ENCODE data around the gene NUMB. TPM values are rescaled to one million over a fixed set of nuclear protein-coding genes. Genes with fewer than 3 reads are reported as not detected.

NUMB gene
- total RNA-seq, 2 experiments from 2014 or later = 18.6 to 87.8 TPM

- Histone ChIP-seq H4K20me1 (ENCODE audit: insufficient read depth, low read length) (no peaks in the 10 kb centered on the region), H3K27ac (ENCODE audit: low read depth, low read length, poor library complexity, severe bottlenecking) (no peak overlapping the region), H3K9me2 (ENCODE audit: insufficient read depth, low read length) (no peaks in the 10 kb centered on the region), H2AFZ (ENCODE audit: low read length) (no peak overlapping the region), H3K4me1 (ENCODE audit: insufficient read depth, low read length, poor library complexity, severe bottlenecking) (peaks cover 21% of the 10 kb centered on the region), H3K4me2 (ENCODE audit: low read length) (peak overlapping the region; percentile 40), H3K4me3 (ENCODE audit: low read depth, low read length, poor library complexity, severe bottlenecking) (no peak overlapping the region), H3K9me3 (ENCODE audit: low read length) (no peaks in the 10 kb centered on the region), H3K36me3 (ENCODE audit: insufficient read depth, low read length) (no peaks in the 10 kb centered on the region), H3K79me2 (ENCODE audit: insufficient read depth, low read depth, low read length) (no peaks in the 10 kb centered on the region)
- intact Hi-C loops (cut with micrococcal nuclease; ENCODE audit: unreplicated experiment) = no loop called here
- CTCF ChIA-PET (ENCODE audit: unreplicated experiment) = no interaction called here
- no TSS peak for BruUV-seq (replicated peaks)
- TF ChIP-seq EZH2phosphoT487 (IDR thresholded peaks at IDR 0.05; ENCODE audit: borderline replicate concordance, low read depth, low read length) (no peak), CTCF (conservative IDR thresholded peaks at IDR 0.05; ENCODE audit: low read length) (no peak)
- POLR2A ChIA-PET = no interaction called here
- DNase-seq (ENCODE audit: low spot score) = no peak
Observed at GRCh38 chr14:73236157-73236556, 222.2 kb downstream of the NUMB start.

- Histone ChIP-seq H4K20me1 (ENCODE audit: insufficient read depth, low read length) (no peaks in the 10 kb centered on the region), H3K9me3 (ENCODE audit: low read length) (no peaks in the 10 kb centered on the region), H3K9me2 (ENCODE audit: insufficient read depth, low read length) (no peaks in the 10 kb centered on the region), H2AFZ (ENCODE audit: low read length) (no peak overlapping the region), H3K4me2 (ENCODE audit: low read length) (peak overlapping the region; percentile 40), H3K79me2 (ENCODE audit: insufficient read depth, low read depth, low read length) (no peaks in the 10 kb centered on the region), H3K4me3 (ENCODE audit: low read depth, low read length, poor library complexity, severe bottlenecking) (no peak overlapping the region), H3K36me3 (ENCODE audit: insufficient read depth, low read length) (no peaks in the 10 kb centered on the region), H3K27ac (ENCODE audit: low read depth, low read length, poor library complexity, severe bottlenecking) (no peak overlapping the region), H3K4me1 (ENCODE audit: insufficient read depth, low read length, poor library complexity, severe bottlenecking) (peaks cover 16% of the 10 kb centered on the region)
- intact Hi-C loops (cut with micrococcal nuclease; ENCODE audit: unreplicated experiment) = no loop called here
- CTCF ChIA-PET (ENCODE audit: unreplicated experiment) = no interaction called here
- POLR2A ChIA-PET = no interaction called here
- BruUV-seq (replicated peaks) = no TSS peak
- TF ChIP-seq CTCF (conservative IDR thresholded peaks at IDR 0.05; ENCODE audit: low read length) (no peak), EZH2phosphoT487 (IDR thresholded peaks at IDR 0.05; ENCODE audit: borderline replicate concordance, low read depth, low read length) (no peak)
- peak; percentile 31 for DNase-seq (ENCODE audit: low spot score)
Observed at GRCh38 chr14:73235531-73236155, 222.7 kb downstream of the NUMB start.

GRCh38 chr14:73234586-73235394 lies 223.6 kb downstream of the NUMB start:
- DNase-seq (ENCODE audit: low spot score) = no peak
- Histone ChIP-seq H2AFZ (ENCODE audit: low read length) (no peak overlapping the region), H3K27ac (ENCODE audit: low read depth, low read length, poor library complexity, severe bottlenecking) (no peak overlapping the region), H3K36me3 (ENCODE audit: insufficient read depth, low read length) (no peaks in the 10 kb centered on the region), H3K4me3 (ENCODE audit: low read depth, low read length, poor library complexity, severe bottlenecking) (no peak overlapping the region), H3K4me2 (ENCODE audit: low read length) (no peak overlapping the region), H3K4me1 (ENCODE audit: insufficient read depth, low read length, poor library complexity, severe bottlenecking) (peaks cover 13% of the 10 kb centered on the region), H3K9me2 (ENCODE audit: insufficient read depth, low read length) (no peaks in the 10 kb centered on the region), H4K20me1 (ENCODE audit: insufficient read depth, low read length) (no peaks in the 10 kb centered on the region), H3K79me2 (ENCODE audit: insufficient read depth, low read depth, low read length) (no peaks in the 10 kb centered on the region), H3K9me3 (ENCODE audit: low read length) (no peaks in the 10 kb centered on the region)
- intact Hi-C loops (cut with micrococcal nuclease; ENCODE audit: unreplicated experiment) = no loop called here
- no TSS peak for BruUV-seq (replicated peaks)
- TF ChIP-seq EZH2phosphoT487 (IDR thresholded peaks at IDR 0.05; ENCODE audit: borderline replicate concordance, low read depth, low read length) = no peak
- TF ChIP-seq CTCF (conservative IDR thresholded peaks at IDR 0.05; ENCODE audit: low read length) = no peak
- ChIA-PET POLR2A (interaction anchor here (0.6 kb wide), 1 partner anchor 236 kb away, joined by 3 read pairs; no protein-coding TSS in a partner anchor), CTCF (ENCODE audit: unreplicated experiment) (no interaction called here)
